ENCODE measurements around the gene CD36.

CD36 gene

DNA sequence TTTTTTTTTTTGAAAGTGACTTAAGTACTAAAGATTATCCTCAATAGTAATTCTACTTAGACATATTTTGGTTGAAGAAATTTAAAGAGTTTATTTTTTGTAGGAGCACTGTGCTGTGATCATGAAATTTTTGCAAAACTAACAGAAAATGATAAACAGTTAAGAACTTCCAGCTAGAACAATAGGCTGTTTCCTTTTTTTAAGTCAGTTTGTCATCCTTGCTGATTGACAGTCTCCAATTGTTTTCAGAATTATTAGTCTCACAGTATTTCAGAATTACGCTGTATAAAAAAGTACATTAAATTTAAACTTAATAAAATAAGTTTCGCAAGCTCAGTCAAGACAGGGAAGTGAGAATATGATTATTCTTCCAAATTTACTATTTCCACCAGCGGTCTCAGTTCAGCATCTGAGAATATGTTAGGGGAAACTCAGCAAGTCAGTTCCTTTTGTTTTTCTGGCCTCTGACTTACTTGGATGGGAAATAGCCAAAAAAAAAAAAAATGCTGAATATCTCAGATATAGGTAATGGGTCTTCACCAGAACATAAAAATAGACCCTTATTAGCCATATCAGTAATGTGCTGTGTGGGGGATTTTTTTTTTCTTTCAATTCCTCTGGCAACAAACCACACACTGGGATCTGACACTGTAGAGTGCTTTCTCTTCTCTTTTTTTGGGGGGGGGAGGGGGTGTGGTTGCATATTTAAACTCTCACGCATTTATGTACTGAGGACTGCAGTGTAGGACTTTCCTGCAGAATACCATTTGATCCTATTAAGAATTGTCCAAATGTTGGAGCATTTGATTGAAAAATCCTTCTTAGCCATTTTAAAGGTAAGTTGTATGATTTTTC lies at the start of gene CD36:
Gene CD36 (plus strand): TSS at position 732 of the 855 bp plus-strand sequence. CDS start 8,099 bp downstream, outside the sequence.
- DNase-seq: peak; percentile 53

DNA sequence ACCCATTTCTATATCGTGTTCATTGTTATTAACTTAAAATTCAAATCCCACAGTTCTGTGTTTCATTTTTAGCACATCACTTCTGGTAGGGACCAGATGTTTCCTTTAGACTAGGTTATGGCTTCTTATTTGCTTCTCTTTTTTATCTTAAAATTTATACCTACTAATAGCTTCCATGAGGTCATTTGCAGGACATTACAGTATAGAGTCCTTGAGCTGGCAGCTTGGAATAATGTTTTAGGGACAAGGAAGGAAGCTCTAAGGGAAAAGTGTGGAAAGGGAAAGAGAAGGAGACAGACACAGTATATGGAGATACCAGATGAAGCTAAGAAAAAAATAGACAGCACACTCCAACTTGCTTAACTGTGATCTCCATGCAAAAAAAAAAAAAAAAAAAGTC lies 48.8 kb upstream of the CD36 start:
- no peak for DNase-seq

GRCh38 chr7:80591654-80592053 lies 46.8 kb upstream of the CD36 start:
- no peak for DNase-seq

- no peak for DNase-seq
These were observed 44.4 kb upstream of the CD36 start for GRCh38 chr7:80593869-80594586.

GRCh38 chr7:80596933-80597517 lies 41.4 kb upstream of the CD36 start:
- no peak for DNase-seq

GRCh38 chr7:80597875-80598274 lies 40.6 kb upstream of the CD36 start:
- DNase-seq: no peak

GRCh38 chr7:80600046-80600445 lies 38.4 kb upstream of the CD36 start:
- DNase-seq: no peak

DNA sequence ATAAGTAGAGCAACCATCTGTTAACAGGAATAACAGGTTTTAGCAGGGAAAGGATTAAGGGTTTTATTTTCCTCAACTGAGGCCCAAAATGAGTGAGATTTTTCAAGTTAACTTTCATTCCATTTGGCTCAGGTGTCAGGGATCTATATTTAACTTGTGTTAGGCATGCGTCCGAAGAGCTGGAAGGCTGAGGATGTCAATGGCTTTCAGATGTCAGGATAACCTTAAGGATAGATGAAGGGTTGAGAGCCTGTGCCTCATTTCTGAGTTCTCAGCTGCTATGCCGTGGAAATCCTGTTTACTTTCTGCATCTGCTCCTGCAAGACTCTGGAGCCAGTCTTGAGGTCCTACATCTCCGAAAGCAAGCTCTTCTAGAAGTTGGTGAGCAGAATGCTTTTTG lies 36.4 kb upstream of the CD36 start:
- no peak for DNase-seq

DNA sequence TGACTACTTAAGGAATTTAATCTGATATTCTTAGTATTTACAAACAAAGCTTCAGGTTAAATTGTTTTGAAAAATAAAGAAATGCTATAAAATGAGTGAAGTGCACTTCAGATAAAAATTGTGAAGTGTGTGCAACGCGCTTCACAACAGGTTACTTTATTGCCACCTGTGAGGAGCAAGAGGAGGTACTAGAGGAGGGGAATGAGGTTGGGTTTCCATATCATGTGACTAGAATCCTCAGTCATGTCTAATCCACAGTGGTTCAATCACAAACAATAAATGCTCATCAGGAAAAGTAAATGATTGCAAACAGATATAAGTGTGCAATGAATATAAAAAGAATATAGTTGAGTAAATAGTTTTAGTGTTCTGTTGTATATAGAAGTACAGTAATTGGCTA lies 34.5 kb upstream of the CD36 start:
- DNase-seq: no peak

GRCh38 chr7:80604436-80604835 lies 34.0 kb upstream of the CD36 start:
- no peak for DNase-seq

GRCh38 chr7:80607136-80607535 lies 31.3 kb upstream of the CD36 start:
- DNase-seq: no peak

- DNase-seq: peak; percentile 90
These were observed 30.1 kb upstream of the CD36 start for GRCh38 chr7:80608336-80608735.

DNA sequence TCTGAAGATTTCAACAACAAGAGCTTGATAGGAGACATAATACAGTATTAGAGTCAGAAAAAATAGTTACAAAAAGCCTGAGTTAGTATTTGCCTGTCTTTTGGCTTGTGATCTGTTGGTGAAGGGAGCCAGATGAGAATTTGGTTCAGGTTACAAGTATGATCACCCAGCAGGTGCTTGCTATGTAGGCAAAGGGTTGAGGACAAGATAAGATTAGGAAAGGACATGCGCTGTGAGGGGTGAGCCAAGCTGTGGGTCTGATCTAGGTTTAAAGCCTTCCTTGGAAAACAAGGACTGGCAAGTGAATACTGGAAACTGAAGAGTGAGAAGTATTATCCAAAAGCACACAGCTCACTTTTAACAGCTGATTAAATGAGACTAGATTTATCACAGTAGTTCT lies 28.7 kb upstream of the CD36 start:
- peak; percentile 84 for DNase-seq

- DNase-seq: no peak
These were observed 27.1 kb upstream of the CD36 start for GRCh38 chr7:80611353-80611752.

DNA sequence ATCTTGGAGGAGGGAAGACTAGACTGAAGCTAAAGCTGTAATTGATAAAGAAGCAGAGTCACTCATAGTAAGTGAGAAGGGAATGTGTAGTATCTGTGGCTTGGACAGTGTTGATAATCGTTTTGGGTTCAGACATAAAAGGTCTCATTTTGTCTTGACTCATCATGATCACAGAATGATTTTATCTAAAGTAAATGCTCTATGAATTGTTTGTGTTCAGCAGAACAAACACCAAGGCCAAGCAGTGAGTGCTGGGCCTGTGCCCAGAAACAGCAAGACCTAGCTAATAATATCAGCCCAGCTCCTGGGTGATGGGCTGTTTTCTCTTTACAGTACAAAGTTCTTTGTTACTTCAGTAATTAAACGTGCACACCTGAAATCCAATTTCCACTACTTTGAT lies 26.7 kb upstream of the CD36 start:
- DNase-seq: peak; percentile 56

GRCh38 chr7:80612880-80613279 lies 25.6 kb upstream of the CD36 start:
- no peak for DNase-seq

DNA sequence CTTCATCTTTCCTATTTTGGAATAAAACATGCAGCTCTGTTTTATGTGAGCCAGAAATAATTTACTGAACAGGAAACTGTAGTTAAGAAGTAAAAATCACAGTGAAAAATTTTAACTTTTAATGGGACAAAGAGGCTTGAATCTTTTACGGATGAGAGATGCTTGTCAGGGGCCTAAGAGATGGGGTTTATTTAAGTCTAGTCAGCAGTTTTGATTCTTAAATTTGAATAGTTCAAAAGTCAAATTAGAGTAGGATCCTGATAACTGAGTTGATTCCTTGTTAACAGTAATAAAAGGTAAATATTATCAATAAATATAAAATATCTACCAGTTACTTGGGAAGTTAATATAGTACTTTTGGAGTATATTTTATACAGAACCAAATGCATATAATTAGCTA lies 24.9 kb upstream of the CD36 start:
- DNase-seq: no peak

GRCh38 chr7:80614851-80615271 lies 23.6 kb upstream of the CD36 start:
- no peak for DNase-seq

DNA sequence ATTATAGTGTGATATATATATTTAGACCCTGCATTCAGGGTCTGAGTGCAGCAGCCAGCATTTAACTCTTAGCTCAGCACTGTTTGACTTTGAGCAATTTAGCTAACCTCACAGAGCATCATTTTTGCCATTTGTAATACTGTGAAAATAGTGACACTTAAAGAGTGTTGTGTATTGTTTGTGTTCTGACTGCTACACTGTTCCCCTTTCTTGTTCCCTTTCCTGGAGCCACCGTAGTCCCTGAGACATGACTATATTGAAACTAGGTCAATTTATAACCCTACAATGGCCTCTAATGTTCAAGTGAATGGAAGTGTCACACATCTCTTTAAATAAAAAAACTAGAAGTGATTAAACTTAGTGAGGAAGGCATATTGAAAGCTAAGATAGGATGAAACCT lies 20.3 kb upstream of the CD36 start:
- DNase-seq: no peak

- no peak for DNase-seq
These were observed 18.7 kb upstream of the CD36 start for GRCh38 chr7:80619741-80620140.

DNA sequence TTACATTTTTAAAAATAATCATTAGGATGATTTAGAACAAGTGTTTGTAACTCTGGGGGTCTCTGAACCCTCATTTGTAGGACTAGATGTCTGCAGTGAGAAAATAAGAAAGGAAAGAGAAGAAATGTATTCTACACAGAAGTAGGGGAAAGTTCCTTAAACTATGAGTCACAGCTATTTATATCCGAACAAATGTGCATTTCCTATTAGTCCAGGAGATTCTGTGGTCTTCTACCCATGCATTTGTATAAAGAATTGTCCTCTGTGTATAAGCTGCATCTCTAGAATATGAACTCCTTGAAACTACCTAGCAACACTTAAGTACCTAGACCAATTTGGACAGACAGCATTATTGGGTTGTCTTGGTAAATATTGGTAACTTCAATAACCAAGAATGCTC lies 15.9 kb upstream of the CD36 start:
- DNase-seq: no peak

- DNase-seq: no peak
These were observed 14.8 kb upstream of the CD36 start for GRCh38 chr7:80623503-80624252.

GRCh38 chr7:80624763-80625162 lies 13.7 kb upstream of the CD36 start:
- no peak for DNase-seq
